ENCODE results near the gene KNSTRN.

KNSTRN gene

GRCh38 chr15:40430271-40430805, 47.8 kb downstream of the KNSTRN start:
- H3K4me3 ChIP-seq (ENCODE audit: low read depth, low read length), result no peak overlapping the region
- no peak for DNase-seq (ENCODE audit: low read depth)
- TF ChIP-seq, protein P1, sequence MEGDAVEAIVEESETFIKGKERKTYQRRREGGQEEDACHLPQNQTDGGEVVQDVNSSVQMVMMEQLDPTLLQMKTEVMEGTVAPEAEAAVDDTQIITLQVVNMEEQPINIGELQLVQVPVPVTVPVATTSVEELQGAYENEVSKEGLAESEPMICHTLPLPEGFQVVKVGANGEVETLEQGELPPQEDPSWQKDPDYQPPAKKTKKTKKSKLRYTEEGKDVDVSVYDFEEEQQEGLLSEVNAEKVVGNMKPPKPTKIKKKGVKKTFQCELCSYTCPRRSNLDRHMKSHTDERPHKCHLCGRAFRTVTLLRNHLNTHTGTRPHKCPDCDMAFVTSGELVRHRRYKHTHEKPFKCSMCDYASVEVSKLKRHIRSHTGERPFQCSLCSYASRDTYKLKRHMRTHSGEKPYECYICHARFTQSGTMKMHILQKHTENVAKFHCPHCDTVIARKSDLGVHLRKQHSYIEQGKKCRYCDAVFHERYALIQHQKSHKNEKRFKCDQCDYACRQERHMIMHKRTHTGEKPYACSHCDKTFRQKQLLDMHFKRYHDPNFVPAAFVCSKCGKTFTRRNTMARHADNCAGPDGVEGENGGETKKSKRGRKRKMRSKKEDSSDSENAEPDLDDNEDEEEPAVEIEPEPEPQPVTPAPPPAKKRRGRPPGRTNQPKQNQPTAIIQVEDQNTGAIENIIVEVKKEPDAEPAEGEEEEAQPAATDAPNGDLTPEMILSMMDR (IDR thresholded peaks at IDR 0.05; ENCODE audit: insufficient read depth, low read depth, low read length, missing control alignments), result no peak

- DNase-seq (ENCODE audit: low read depth), result no peak
- TF ChIP-seq, protein P1 (IDR thresholded peaks at IDR 0.05; ENCODE audit: insufficient read depth, low read depth, low read length, missing control alignments), result no peak
These were observed 52.6 kb downstream of the KNSTRN start for GRCh38 chr15:40435023-40435709.

GRCh38 chr15:40435710-40436089, 53.2 kb downstream of the KNSTRN start:
- no peak overlapping the region for H3K4me3 ChIP-seq (ENCODE audit: low read depth, low read length)
- DNase-seq (ENCODE audit: low read depth), result no peak
- TF ChIP-seq, protein P1 (IDR thresholded peaks at IDR 0.05; ENCODE audit: insufficient read depth, low read depth, low read length, missing control alignments), result no peak

More at GRCh38 chr15:40435023-40435709, 52.6 kb downstream of the KNSTRN start:
- H3K4me3 ChIP-seq (ENCODE audit: low read depth, low read length), result no peak overlapping the region

GRCh38 chr15:40436116-40436891, 53.8 kb downstream of the KNSTRN start:
- TF ChIP-seq, protein P1 (IDR thresholded peaks at IDR 0.05; ENCODE audit: insufficient read depth, low read depth, low read length, missing control alignments), result no peak
- no peak for DNase-seq (ENCODE audit: low read depth)
- H3K4me3 ChIP-seq (ENCODE audit: low read depth, low read length), result no peak overlapping the region

- no peak for DNase-seq (ENCODE audit: low read depth)
- H3K4me3 ChIP-seq (ENCODE audit: low read depth, low read length), result no peak overlapping the region
- TF ChIP-seq, protein P1 (IDR thresholded peaks at IDR 0.05; ENCODE audit: insufficient read depth, low read depth, low read length, missing control alignments), result no peak
These were observed 54.6 kb downstream of the KNSTRN start for GRCh38 chr15:40436892-40437751.
